Measurements from ENCODE around the gene MRPL9. TPM values are rescaled to one million over a fixed set of nuclear protein-coding genes. Genes with fewer than 3 reads are reported as not detected.

Gene MRPL9
- 63.7 and 63.8 TPM in 2 replicates for total RNA-seq

DNA sequence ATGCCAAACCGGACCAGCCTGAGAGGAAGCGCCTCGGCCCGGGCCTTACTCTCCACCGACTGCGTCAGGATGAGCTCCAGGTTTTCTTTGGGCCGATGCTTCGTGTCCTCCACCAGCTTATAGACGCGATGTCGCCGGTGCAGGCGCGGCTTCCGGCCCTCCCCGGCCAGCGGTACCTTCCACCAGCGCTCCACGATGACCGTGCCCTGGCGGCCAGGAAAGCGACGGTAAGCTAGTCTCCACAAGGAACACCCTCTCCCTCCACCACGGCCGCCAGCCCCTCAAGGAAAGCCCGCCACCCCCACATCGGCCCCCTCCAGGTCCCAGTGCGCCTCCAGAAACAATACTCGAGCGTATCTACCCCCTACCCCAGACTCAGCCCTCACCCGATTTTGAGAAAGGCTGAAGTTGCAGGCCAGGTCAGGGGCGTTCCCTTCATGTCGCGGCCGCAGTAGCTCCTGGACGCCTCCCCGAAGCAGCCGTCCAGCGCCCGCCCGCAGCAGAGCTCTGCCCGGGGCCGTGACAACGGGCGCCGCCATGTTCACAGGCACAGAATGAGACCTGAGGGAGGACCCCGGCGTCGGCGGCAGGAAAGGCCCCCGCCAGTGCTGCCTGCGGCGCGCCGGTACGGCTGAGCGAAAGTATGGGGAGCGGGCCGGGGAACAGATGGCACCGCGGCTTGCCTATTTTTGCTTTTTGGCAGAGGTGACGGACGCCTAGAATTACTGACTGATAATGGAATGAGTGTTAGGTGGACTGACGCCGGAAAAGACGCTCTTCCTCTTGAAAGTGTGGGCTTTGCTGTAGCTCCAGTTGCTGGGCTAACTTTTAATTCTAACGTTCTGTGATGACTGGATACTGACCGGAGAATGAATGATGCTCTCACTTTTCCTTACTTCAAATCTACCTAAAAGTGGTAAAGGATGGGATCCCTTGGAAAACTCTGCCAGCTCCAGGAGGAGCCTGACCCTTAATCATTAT lies at the start of gene MRPL9:
Gene MRPL9 (minus strand): TSS at position 556 of the 981 bp plus-strand sequence. CDS start 17 bp downstream, at position 539.

DNA sequence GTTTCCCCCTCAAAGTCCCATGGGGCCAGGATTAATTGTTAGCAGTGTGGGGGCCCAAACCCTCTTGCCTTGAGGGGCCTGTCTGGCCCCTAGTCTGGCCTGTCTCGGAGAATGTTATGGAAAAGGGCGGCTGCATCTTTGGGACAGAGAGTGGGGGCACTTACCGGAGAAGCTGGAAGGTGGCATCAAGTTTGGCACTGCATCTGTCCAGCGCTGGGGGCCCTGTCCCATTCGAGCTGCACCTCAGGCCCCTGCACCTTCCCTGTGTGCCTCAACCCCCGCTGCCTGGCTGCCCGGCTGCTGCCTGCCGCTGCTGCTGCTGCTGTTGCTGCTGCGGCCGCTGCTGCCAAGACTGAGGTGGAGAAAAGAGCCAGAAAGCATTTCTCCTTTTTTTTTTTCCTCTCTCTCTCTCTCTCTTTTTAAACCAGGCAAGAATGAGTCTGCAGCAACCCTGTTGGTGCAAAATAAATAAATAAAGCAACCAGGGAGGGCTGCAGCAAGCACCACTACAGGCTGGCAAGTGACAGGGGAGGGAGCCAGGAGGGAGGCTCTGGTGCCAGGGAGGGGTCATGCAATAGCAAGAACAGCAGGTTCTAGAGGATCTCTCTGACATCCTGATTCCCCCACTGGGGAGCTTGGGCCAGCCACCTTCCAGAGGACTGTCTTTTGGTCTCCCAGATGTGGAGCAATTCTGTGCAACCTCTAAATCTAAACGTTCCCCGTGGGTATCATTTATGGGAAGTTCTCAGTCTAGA lies 41.9 kb upstream of the MRPL9 start, which contains the start of gene LINGO4:
Gene LINGO4 (minus strand): TSS at position 354 of the 755 bp plus-strand sequence. CDS start 2,715 bp downstream, outside the sequence.

DNA sequence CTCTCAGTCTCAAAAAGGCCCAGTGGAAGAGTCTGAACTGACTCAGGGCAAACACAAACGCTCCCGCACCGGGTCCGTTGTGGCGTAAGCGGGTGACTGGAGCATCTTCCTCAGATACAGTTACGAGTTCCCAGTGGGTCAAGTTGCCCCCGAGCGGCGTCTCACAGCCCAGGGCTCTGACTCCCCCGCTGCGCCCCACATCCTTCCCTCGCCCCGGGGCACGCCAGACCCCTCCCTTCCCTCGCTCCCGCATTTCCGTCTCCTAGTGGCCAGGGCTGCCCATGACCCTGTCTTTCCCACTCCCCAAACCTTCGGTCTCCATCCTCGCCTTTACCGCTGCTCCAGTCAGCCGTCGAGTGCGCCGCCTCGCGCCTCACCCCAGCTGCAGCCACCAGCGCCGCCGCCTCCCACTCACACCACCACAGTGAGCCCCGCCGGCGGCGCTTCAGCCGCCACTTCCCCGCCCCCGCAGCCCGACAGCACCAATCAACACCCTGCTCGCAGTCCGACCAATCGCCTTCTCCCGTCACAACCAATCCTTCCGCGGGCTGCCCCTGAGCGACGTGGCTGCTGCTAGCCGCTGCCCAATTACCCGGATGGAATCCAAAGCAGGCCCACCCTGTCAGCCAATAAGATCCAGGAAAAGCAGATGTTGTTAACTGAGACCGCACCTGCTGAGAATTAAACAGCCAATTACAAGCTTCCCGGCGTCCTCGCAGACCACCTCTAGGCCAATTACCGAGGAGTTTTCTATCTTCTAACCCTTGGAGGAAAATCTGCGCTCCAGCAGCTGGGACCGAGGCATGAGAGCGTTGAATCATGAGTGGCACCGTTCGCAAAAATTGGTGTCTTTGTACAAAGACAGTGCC lies 27.0 kb upstream of the MRPL9 start, which contains the start of gene TDRKH:
Gene TDRKH (minus strand): TSS at position 430 of the 869 bp plus-strand sequence. CDS start 7,478 bp downstream, outside the sequence.

DNA sequence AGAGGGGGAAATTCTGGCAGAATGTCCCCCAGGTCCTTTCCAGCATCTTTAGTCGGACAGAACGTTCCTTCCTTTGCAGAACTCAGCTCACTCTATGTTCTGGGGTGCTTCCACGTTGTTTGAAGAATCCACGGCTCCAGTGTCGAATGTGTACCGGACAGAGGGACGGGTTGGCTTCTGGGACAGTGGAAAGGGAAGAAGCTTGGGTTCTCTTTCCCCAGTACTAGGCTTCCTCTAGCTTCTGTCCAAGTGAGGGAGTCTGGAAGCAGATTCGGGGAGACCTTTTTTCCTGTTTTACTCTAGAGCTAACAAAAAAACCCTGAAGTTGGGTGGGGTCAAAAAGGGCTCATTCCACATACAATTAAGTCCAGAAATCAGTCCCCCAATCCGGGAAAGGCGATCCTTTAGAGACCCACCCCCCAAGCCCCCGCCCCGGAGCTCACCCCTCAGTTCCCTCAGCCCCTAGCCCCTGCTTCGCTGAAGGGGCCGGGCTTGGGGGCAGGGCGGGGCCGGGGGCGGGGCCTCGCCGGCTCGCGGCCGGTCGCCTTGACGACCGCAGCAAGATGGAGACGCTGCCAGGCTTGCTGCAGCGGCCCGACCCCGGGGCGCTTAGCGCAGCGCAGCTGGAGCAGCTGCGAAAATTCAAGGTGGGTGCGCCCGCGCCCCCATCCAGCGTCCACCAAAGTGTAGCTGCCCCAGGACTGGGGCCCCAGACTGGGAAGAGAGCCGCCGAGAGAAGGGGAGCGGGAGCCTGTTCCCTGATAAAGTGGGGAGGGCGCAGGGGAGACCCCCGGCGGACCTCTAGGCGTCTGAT lies 42.1 kb downstream of the MRPL9 start, which contains the start of gene RIIAD1:
Gene RIIAD1 (plus strand): TSS at position 549 of the 814 bp plus-strand sequence. CDS start 15 bp downstream, at position 564.

DNA sequence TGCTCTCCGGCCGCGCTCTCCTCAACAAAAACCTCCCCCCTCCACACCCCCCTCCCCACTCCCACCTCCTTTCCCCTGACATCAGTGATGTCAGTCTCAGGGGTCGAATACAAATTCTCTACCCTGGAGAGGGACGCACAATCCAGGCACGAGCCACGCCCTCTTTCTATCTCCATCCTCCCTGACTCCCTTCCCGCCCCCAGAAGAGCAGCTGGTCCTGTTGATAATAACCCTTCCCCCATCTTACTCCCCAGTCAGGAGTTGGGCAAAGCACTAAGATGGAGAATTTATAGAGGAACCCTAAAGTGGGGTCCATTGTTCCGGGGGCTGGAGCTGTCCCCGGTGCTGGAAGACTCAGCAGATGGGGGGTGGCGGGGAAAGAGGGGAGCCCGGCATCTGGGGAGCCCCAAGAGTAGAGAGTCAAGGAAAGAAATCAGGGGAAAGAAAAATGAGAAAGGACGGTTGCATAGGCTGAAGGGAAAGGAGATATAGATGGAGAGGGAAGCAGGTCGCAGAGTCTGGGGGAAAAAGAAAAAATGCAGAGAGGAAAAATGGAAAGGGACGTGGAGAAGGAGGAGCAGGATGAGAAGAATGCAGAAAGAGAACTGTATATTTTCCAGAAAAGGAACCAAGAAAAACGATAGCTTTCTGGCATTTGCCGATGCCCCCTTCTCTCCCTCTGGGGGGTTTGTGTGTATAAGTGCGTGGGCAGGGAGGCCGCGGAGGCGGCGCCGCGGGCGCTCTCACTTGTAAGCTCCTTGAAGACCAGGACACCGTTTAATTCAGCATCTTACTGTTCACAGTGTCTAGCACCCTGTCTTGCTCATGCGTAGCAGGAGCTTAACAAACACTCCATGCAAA lies 46.3 kb downstream of the MRPL9 start, which contains the start of gene CELF3:
Gene CELF3 (minus strand): TSS at position 33 of the 861 bp plus-strand sequence. CDS start 783 bp downstream, outside the sequence.

Other genes with a start within 250 kb of the MRPL9 start
- gene TUFT1, start 223.2 kb downstream of the MRPL9 start, total RNA-seq: 11.6 and 16.8 TPM in 2 replicates
- gene SNX27, start 151.4 kb downstream of the MRPL9 start, total RNA-seq: 43.1 and 50.6 TPM in 2 replicates
- gene CELF3, start 46.7 kb downstream of the MRPL9 start, total RNA-seq: not detected in 2 replicates
- gene RIIAD1, start 42.0 kb downstream of the MRPL9 start, total RNA-seq: not detected in 2 replicates
- 2.1 and 5.6 TPM in 2 replicates for gene TDRKH, start 27.0 kb upstream of the MRPL9 start, total RNA-seq
- not detected in 2 replicates for gene LINGO4, start 41.9 kb upstream of the MRPL9 start, total RNA-seq
- not detected in 2 replicates for gene RORC, start 68.3 kb upstream of the MRPL9 start, total RNA-seq
- gene C2CD4D, start 76.3 kb upstream of the MRPL9 start, total RNA-seq: not detected in 2 replicates
- gene THEM5, start 90.2 kb upstream of the MRPL9 start, total RNA-seq: not detected in 2 replicates
- gene THEM4, start 146.0 kb upstream of the MRPL9 start, total RNA-seq: 8.2 and 9.8 TPM in 2 replicates
- gene S100A10, start 230.4 kb upstream of the MRPL9 start, total RNA-seq: 37.4 and 94.7 TPM in 2 replicates

Measured in smooth muscle cell of the umbilical artery (primary cell).